ENCODE measurements around the gene ZNF516.

The ZNF516 gene

GRCh38 chr18:76358774-76359173 lies 136.3 kb downstream of the ZNF516 start:
- DNase-seq: no peak

GRCh38 chr18:76357585-76358260 lies 137.3 kb downstream of the ZNF516 start:
- no peak for DNase-seq

GRCh38 chr18:76357174-76357573 lies 137.9 kb downstream of the ZNF516 start:
- no peak for DNase-seq

GRCh38 chr18:76356666-76357065 lies 138.4 kb downstream of the ZNF516 start:
- no peak for DNase-seq

- no peak for DNase-seq
Measured at GRCh38 chr18:76354348-76354747, 140.7 kb downstream of the ZNF516 start.

GRCh38 chr18:76353500-76353899 lies 141.5 kb downstream of the ZNF516 start:
- DNase-seq: no peak

GRCh38 chr18:76353046-76353445 lies 142.0 kb downstream of the ZNF516 start:
- DNase-seq: no peak

- no peak for DNase-seq
Measured at GRCh38 chr18:76351961-76352581, 143.0 kb downstream of the ZNF516 start.

- no peak for DNase-seq
Measured at GRCh38 chr18:76350134-76351025, 144.7 kb downstream of the ZNF516 start.

- peak; percentile 74 for DNase-seq
Measured at GRCh38 chr18:76349067-76349715, 145.9 kb downstream of the ZNF516 start.

GRCh38 chr18:76348267-76349066 lies 146.6 kb downstream of the ZNF516 start:
- DNase-seq: no peak

- DNase-seq: no peak
Measured at GRCh38 chr18:76347341-76347740, 147.7 kb downstream of the ZNF516 start.

- DNase-seq: no peak
Measured at GRCh38 chr18:76346490-76347130, 148.4 kb downstream of the ZNF516 start.

GRCh38 chr18:76345901-76346300 lies 149.1 kb downstream of the ZNF516 start:
- DNase-seq: no peak

- no peak for DNase-seq
Measured at GRCh38 chr18:76343938-76344569, 151.0 kb downstream of the ZNF516 start.

- no peak for DNase-seq
Measured at GRCh38 chr18:76340410-76340809, 154.6 kb downstream of the ZNF516 start.

GRCh38 chr18:76339246-76339620 lies 155.8 kb downstream of the ZNF516 start:
- DNase-seq: no peak

GRCh38 chr18:76338619-76339245 lies 156.3 kb downstream of the ZNF516 start:
- no peak for DNase-seq

GRCh38 chr18:76338088-76338487 lies 157.0 kb downstream of the ZNF516 start:
- no peak for DNase-seq

- DNase-seq: no peak
Measured at GRCh38 chr18:76335859-76336640, 159.0 kb downstream of the ZNF516 start.

All from hematopoietic multipotent progenitor cell treated with erythropoietin and hydrocortisone succinate and interleukin-3 and kit ligand, for 8 days (in vitro differentiated cells).